GM13976 (cell line): ENCODE results near the gene ZNF827.

Experiments used
- DNase-seq: peaks from one replicate; pipeline ENCODE4 v3.0.0; 2012; ENCODE audit warnings: low spot score
- in situ Hi-C: fragments of 300-500 bp; cut with MboI; formaldehyde crosslinking; loops from one replicate; pipeline ENCODE4 v1.12.0; 2022; ENCODE audit warnings: low sequenced_read_pairs, mixed read lengths, inconsistent platforms; ENCODE audit not compliant: unreplicated experiment
- TF ChIP-seq, protein P1 (sequence below): IDR thresholded peaks from 2 replicates; pipeline ENCODE4 v1.5.1; 2012; ENCODE audit warnings: borderline replicate concordance, mild to moderate bottlenecking; ENCODE audit not compliant: insufficient read depth; ENCODE audit errors: extremely low read depth, missing control alignments, control extremely low read depth

ZNF827 gene

DNA sequence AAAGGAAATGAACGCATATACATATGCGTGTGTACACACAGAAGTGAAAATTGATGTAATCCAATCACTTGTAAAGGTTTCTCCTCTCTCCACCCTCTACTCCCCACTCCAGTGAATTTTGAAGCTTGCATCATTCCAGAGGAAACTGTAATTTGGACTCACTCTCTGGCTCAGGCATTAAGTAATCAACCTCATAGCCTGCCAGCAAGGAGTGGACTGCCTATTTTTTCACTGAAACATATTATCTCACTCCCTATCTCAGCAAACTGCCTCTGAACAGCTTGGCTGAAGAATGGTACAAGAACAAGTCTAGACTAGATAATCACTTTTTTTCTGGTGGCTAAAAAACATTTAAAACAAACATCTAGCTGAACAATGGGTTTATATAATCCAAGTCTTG lies 134.5 kb downstream of the ZNF827 start:
- in situ Hi-C loops = no loop called here
- TF ChIP-seq, protein P1, sequence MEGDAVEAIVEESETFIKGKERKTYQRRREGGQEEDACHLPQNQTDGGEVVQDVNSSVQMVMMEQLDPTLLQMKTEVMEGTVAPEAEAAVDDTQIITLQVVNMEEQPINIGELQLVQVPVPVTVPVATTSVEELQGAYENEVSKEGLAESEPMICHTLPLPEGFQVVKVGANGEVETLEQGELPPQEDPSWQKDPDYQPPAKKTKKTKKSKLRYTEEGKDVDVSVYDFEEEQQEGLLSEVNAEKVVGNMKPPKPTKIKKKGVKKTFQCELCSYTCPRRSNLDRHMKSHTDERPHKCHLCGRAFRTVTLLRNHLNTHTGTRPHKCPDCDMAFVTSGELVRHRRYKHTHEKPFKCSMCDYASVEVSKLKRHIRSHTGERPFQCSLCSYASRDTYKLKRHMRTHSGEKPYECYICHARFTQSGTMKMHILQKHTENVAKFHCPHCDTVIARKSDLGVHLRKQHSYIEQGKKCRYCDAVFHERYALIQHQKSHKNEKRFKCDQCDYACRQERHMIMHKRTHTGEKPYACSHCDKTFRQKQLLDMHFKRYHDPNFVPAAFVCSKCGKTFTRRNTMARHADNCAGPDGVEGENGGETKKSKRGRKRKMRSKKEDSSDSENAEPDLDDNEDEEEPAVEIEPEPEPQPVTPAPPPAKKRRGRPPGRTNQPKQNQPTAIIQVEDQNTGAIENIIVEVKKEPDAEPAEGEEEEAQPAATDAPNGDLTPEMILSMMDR = no peak
- DNase-seq = no peak

DNA sequence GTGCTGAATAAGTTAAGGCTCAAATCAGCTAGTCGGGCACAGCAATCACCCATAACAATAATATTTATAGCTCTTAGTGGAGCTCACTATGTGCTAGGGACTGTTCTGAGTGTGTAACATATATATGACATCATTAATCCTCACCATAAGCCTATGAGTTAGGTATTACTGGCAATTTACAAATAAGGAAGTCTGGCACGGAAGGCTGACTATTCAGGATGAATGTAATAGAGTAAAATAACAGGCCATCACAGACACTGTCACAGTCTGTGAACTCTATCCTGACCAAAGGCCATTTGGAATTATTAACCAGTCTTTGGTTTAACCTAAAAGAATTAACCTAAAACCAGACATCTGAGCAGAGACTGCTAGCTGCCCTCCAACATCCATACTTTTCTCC lies 139.4 kb downstream of the ZNF827 start:
- in situ Hi-C loops = no loop called here
- TF ChIP-seq, protein P1 = no peak
- DNase-seq = no peak

DNA sequence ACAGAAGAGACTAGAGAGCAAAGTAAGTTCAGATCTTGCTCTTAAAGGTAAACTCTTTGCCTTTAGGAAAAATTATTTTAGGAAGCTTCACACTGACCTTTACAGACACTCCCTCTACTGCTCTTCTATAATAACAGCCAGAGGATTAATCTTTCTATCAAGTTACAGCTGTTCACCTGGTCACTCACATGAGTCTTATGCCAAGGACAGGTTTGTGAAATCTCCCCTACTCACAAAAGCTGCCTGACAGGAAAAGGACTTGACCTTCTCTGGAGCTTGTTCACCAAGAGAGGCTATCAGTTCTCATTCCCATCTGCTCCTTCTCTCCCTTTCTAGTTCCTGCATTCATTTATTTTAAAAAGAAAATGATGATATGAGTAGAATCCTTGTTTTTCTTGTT lies 141.3 kb downstream of the ZNF827 start:
- no peak for DNase-seq
- in situ Hi-C loops = no loop called here
- TF ChIP-seq, protein P1 = no peak

DNA sequence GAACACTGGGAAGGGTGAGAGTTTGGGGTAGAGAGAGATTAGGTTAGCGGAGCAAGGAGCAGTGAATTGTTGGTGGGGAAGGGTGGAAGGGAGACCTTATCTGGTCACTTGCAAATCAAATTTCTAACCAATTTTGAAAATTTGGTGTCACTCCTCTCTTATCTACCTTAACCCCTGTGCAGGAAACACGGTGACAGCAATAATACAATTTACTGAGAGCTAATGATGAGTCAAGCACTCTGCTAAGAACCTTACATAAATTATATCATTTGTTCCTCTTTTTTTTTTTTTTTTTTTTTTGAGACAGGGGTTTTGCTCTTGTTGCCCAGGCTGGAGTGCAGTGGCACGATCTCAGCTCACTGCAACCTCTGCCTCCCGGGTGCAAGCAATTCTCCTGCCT lies 142.3 kb downstream of the ZNF827 start:
- TF ChIP-seq, protein P1 = no peak
- in situ Hi-C loops = no loop called here
- DNase-seq = no peak

DNA sequence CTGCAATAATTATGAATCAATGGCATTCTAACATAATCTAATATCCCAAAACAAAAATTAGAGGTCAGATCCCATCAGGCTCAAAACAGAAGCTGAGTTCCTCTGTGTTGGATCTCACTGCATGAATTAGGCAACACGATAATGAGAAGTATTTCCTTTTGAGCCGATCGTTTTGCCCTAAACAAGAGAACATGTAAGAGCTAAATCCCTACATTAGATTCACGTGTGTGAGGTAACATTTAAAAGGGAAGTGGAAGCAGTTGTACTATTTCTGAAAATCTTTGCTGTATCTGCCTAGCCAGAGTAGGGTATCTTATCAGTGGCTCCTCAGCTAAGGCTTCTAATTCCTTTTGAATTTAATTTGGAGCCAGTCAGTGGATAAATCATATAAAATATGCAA lies 143.1 kb downstream of the ZNF827 start:
- TF ChIP-seq, protein P1 = no peak
- in situ Hi-C loops = no loop called here
- no peak for DNase-seq

DNA sequence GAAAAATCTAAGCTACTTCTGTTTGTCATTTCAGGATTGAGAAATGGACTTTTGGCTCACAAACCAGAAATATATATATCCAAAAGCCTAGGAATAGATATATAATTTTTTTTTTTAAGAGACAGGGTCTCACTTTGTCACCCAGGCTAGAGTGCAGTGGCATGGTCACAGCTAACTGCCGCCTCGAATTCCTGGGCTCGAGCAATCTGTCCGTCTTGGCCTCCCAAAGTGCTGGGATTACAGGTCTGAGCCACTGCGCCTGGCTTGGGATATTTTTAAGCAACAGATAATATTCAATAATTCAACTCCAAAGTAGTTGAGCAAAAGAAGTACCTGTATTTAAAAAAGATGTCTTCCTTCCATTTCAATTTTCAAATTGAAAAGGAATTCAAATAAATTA lies 146.2 kb downstream of the ZNF827 start:
- in situ Hi-C loops = no loop called here
- TF ChIP-seq, protein P1 = no peak
- DNase-seq = no peak

DNA sequence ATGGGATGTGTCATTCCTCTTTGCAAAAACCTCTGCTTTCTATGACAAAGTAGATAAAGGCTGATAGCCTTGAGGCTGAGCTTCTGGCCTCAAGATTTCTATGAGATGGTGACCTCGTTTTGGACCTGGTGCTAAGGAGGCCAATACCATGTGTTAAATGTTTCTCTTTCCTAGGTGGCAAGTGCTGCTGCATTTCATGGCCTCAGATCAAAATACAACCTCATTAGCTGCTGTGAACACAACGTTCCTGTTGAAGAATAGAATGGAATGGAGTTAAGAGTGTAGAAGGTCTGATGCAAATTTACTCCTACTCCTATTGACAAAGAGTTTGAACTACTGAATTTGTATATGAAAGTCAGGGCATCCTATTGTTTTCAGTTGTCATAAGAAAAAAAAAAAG lies 146.6 kb downstream of the ZNF827 start:
- in situ Hi-C loops = no loop called here
- no peak for DNase-seq
- TF ChIP-seq, protein P1 = no peak
